Gastroesophageal sphincter (tissue), 4 donors: Measurements from ENCODE around the gene WDR18. TPM values are rescaled to one million over a fixed set of nuclear protein-coding genes. Genes with fewer than 3 reads are reported as not detected.

Experiments
- ATAC-seq: fragments of 150-250 bp; one replicate; pipeline ENCODE4 v1.9.1; 2016; ENCODE audit warnings: mild to moderate bottlenecking, moderate library complexity
- H3K27ac ChIP-seq, 4 donors: fragments of 200-600 bp; sonication (generic) in 3 of 4; 1 replicate in 3 of 4; 2 replicates in 1 of 4; pipeline ENCODE4 v1.5.1; 2016 to 2019
- H3K27me3 ChIP-seq: fragments of 200-600 bp; sonication (generic); one replicate; pipeline ENCODE4 v1.5.1; 2019
- H3K36me3 ChIP-seq, 2 donors: fragments of 200-600 bp; sonication (generic); one replicate each; pipeline ENCODE4 v1.5.1; 2019; ENCODE audit warnings: control low read depth in 1 of 2
- H3K4me1 ChIP-seq, 3 donors: fragments of 200-600 bp; sonication (generic); 1 replicate in 2 of 3; 2 replicates in 1 of 3; pipeline ENCODE4 v1.5.1; 2016 to 2019; ENCODE audit warnings: control low read depth in 2 of 3
- H3K4me3 ChIP-seq, 2 donors: fragments of 200-600 bp; sonication (generic); one replicate each; pipeline ENCODE4 v1.5.1; 2019; ENCODE audit warnings: mild to moderate bottlenecking in 1 of 2, moderate library complexity in 1 of 2
- H3K9me3 ChIP-seq, 3 donors: fragments of 200-600 bp; sonication (generic); one replicate each; pipeline ENCODE4 v1.5.1; 2017 to 2019; ENCODE audit warnings: control low read depth in 2 of 3
- CTCF ChIP-seq, 4 experiments: fragments of 200-600 bp in 2 of 4; fragments of 450-650 bp in 2 of 4; sonication (generic) in 1 of 4; IDR thresholded peaks; one replicate each; pipeline ENCODE4 v1.5.1; 2017 to 2019; ENCODE audit warnings: antibody characterized with exemption in 4 of 4, mild to moderate bottlenecking in 2 of 4, moderate library complexity in 2 of 4
- EP300 ChIP-seq: sonication (generic); formaldehyde crosslinking; IDR thresholded peaks from one replicate; pipeline ENCODE4 v1.6.1; 2017; ENCODE audit warnings: antibody characterized with exemption, mild to moderate bottlenecking
- POLR2A ChIP-seq, 2 donors: fragments of 450-650 bp; IDR thresholded peaks; one replicate each; pipeline ENCODE4 v1.6.1; 2017; ENCODE audit warnings: antibody characterized with exemption in 2 of 2, mild to moderate bottlenecking in 2 of 2, moderate library complexity in 1 of 2
- POLR2AphosphoS5 ChIP-seq: sonication (generic); formaldehyde crosslinking; IDR thresholded peaks from one replicate; pipeline ENCODE4 v1.6.1; 2017; ENCODE audit warnings: antibody characterized with exemption
- WGBS, 2 donors: methylation state at CpG; one replicate each; pipeline ENCODE4 v1.1.5; 2018; ENCODE audit warnings: low coverage in 1 of 2; 5-methylcytosine and 5-hydroxymethylcytosine counted together
- total RNA-seq, 4 donors: library from RNA; depleted of rRNA; stranded (reverse); fragments of >200 nt; gene quantifications; one replicate each; pipeline ENCODE4 v1.1.0, GENCODE V29; 2016

WDR18 gene
- total RNA-seq, 4 donors from 2014 or later: 7.2 to 43.9 (median 20.1) TPM

GRCh38 chr19:982567-983170 lies 1.5 kb upstream of the WDR18 start:
- peaks cover 0 to 41% (median 18%) of the 10 kb centered on the region in 3 donors for H3K4me1 ChIP-seq
- H3K36me3 ChIP-seq: peaks cover 0 to 20% of the 10 kb centered on the region in 2 donors
- TF ChIP-seq CTCF (IDR thresholded peaks at IDR 0.05) (peak in 3 of 4 experiments; percentile 99), POLR2AphosphoS5 (no peak)
- ATAC-seq: peak; percentile 79
- H3K27ac ChIP-seq: peak overlapping the region in 3 of 4 donors; percentile 51 to 94 (median 81)
- WGBS, 2 donors: 0 to 1% methylated on average over 5 to 15 of the region's 46 CpGs
- no peaks in the 10 kb centered on the region for H3K9me3 ChIP-seq
- H3K4me3 ChIP-seq: peak overlapping the region in 1 of 2 donors; percentile 45
- peaks cover 12% of the 10 kb centered on the region for H3K27me3 ChIP-seq

- Histone ChIP-seq H3K9me3 (no peaks in the 10 kb centered on the region), H3K4me1 (peaks cover 0 to 47% (median 18%) of the 10 kb centered on the region in 3 donors), H3K27ac (no peak overlapping the region), H3K4me3 (no peak overlapping the region), H3K27me3 (no peaks in the 10 kb centered on the region), H3K36me3 (peaks cover 0 to 48% of the 10 kb centered on the region in 2 donors)
- TF ChIP-seq POLR2A (IDR thresholded peaks at IDR 0.05): no peak
- TF ChIP-seq EP300: no peak
- no peak for TF ChIP-seq POLR2AphosphoS5
- no peak for TF ChIP-seq CTCF (IDR thresholded peaks at IDR 0.05)
- 91% methylated on average over 9 of the region's 14 CpGs; no CpG with 5 or more reads in 1 of the 2 donors for WGBS, 2 donors
- ATAC-seq: no peak
Observed at GRCh38 chr19:986083-986482, 1.9 kb downstream of the WDR18 start.

- TF ChIP-seq POLR2A (IDR thresholded peaks at IDR 0.05): no peak
- Histone ChIP-seq H3K4me3 (no peak overlapping the region), H3K4me1 (peaks cover 0 to 40% (median 14%) of the 10 kb centered on the region in 3 donors), H3K27me3 (no peaks in the 10 kb centered on the region), H3K27ac (no peak overlapping the region), H3K9me3 (no peaks in the 10 kb centered on the region), H3K36me3 (peaks cover 0 to 64% of the 10 kb centered on the region in 2 donors)
- ATAC-seq: no peak
- WGBS, 2 donors: no CpG with 5 or more reads among the region's 14 CpGs
Observed at GRCh38 chr19:988081-988480, 3.9 kb downstream of the WDR18 start.

GRCh38 chr19:988510-988909 lies 4.4 kb downstream of the WDR18 start:
- no peak for ATAC-seq
- no peak for TF ChIP-seq EP300
- TF ChIP-seq POLR2A (IDR thresholded peaks at IDR 0.05): no peak
- no peak for TF ChIP-seq POLR2AphosphoS5
- TF ChIP-seq CTCF (IDR thresholded peaks at IDR 0.05): no peak
- Histone ChIP-seq H3K27me3 (no peaks in the 10 kb centered on the region), H3K9me3 (no peaks in the 10 kb centered on the region), H3K27ac (no peak overlapping the region), H3K4me3 (no peak overlapping the region), H3K4me1 (peaks cover 0 to 36% (median 10%) of the 10 kb centered on the region in 3 donors), H3K36me3 (peaks cover 0 to 69% of the 10 kb centered on the region in 2 donors)
- 88 to 100% methylated on average over 3 to 6 of the region's 15 CpGs for WGBS, 2 donors

- Histone ChIP-seq H3K27ac (peak overlapping the region in 1 of 4 donors; percentile 7), H3K27me3 (peaks cover 10% of the 10 kb centered on the region), H3K4me1 (peaks cover 0 to 27% (median 6%) of the 10 kb centered on the region in 3 donors), H3K36me3 (peaks cover 0 to 79% of the 10 kb centered on the region in 2 donors), H3K9me3 (no peaks in the 10 kb centered on the region), H3K4me3 (no peak overlapping the region)
- WGBS, 2 donors: 88% methylated on average over 10 of the region's 25 CpGs; no CpG with 5 or more reads in 1 of the 2 donors
- peak in 1 of 4 experiments; percentile 14 for TF ChIP-seq CTCF (IDR thresholded peaks at IDR 0.05)
- no peak for TF ChIP-seq POLR2A (IDR thresholded peaks at IDR 0.05)
- ATAC-seq: no peak
Observed at GRCh38 chr19:989381-990081, 5.4 kb downstream of the WDR18 start.
